Umbilical cord (tissue), 2 donors: Measurements from ENCODE around the gene C19orf25. TPM values are rescaled to one million over a fixed set of nuclear protein-coding genes. Genes with fewer than 3 reads are reported as not detected.
"Not testable (repeated sequence)": the region's sequence is repeated elsewhere in the genome, so short reads cannot be mapped to it uniquely, and the experiment has no call there.

ENCODE experiments used
- DNase-seq: peaks from one replicate; pipeline ENCODE4 v3.0.0-alpha.2; 2015; ENCODE audit warnings: low spot score
- total RNA-seq: library from RNA; depleted of rRNA; stranded (reverse); fragments of >200 nt; gene quantifications from one replicate; pipeline ENCODE4 v1.2.3, GENCODE V29; 2014; ENCODE audit warnings: low replicate concordance; ENCODE audit not compliant: insufficient read depth

The C19orf25 gene
- 22.9 TPM for total RNA-seq

- DNase-seq: peak; percentile 95
Measured at GRCh38 chr19:1478934-1479707, at the start of gene C19orf25. C19orf25 (minus strand) TSS chr19:1479215; CDS start chr19:1478903, 312 bp downstream.

- no peak for DNase-seq
Measured at GRCh38 chr19:1527650-1528309, 48.8 kb upstream of the C19orf25 start.

- no peak for DNase-seq
Measured at GRCh38 chr19:1526979-1527649, 48.1 kb upstream of the C19orf25 start.

GRCh38 chr19:1526066-1526778 lies 47.2 kb upstream of the C19orf25 start:
- no peak for DNase-seq

- no peak for DNase-seq
Measured at GRCh38 chr19:1525343-1525742, 46.3 kb upstream of the C19orf25 start.

GRCh38 chr19:1524972-1525325 lies 45.9 kb upstream of the C19orf25 start:
- DNase-seq: no peak

- no peak for DNase-seq
Measured at GRCh38 chr19:1524287-1524971, 45.4 kb upstream of the C19orf25 start.

- no peak for DNase-seq
Measured at GRCh38 chr19:1523412-1524286, 44.6 kb upstream of the C19orf25 start, which contains the start of gene PLK5. PLK5 (plus strand) TSS chr19:1524077; CDS start chr19:1526997, 2,920 bp downstream.

GRCh38 chr19:1522838-1523237 lies 43.8 kb upstream of the C19orf25 start:
- no peak for DNase-seq

GRCh38 chr19:1522061-1522460 lies 43.0 kb upstream of the C19orf25 start:
- DNase-seq: no peak

- DNase-seq: peak; percentile 59
Measured at GRCh38 chr19:1521636-1522035, 42.6 kb upstream of the C19orf25 start.

- no peak for DNase-seq
Measured at GRCh38 chr19:1520203-1520780, 41.3 kb upstream of the C19orf25 start.

- DNase-seq: not testable (repeated sequence)
Measured at GRCh38 chr19:1519802-1520201, 40.8 kb upstream of the C19orf25 start.

- no peak for DNase-seq
Measured at GRCh38 chr19:1518471-1518870, 39.5 kb upstream of the C19orf25 start.

GRCh38 chr19:1516395-1516753 lies 37.4 kb upstream of the C19orf25 start:
- DNase-seq: no peak

- DNase-seq: no peak
Measured at GRCh38 chr19:1514986-1515721, 36.1 kb upstream of the C19orf25 start.

GRCh38 chr19:1514295-1514661 lies 35.3 kb upstream of the C19orf25 start:
- no peak for DNase-seq

GRCh38 chr19:1513499-1514294 lies 34.7 kb upstream of the C19orf25 start:
- peak; percentile 71 for DNase-seq
